ENCODE data around the gene ZFP62. TPM values are rescaled to one million over a fixed set of nuclear protein-coding genes. Genes with fewer than 3 reads are reported as not detected.

The ZFP62 gene
- total RNA-seq, 1 experiment from 2014 or later = 30.7 TPM

- no peak overlapping the region for H2AFZ ChIP-seq (ENCODE audit: low read depth, low read length, poor library complexity, severe bottlenecking)
- intact Hi-C loops (cut with micrococcal nuclease) = no loop called here
- peaks cover 1 to 6% of the 10 kb centered on the region in 2 experiments; a peak in 1 of 4 replicates for H3K36me3 ChIP-seq (ENCODE audit: control insufficient read depth in 1 of 2, insufficient read depth in 2 of 2, low read length in 2 of 2)
- POLR2A ChIA-PET = no interaction called here
- ATAC-seq (no peak), DNase-seq (ENCODE audit: low read depth, low spot score) (no peak)
- no peak overlapping the region for H3K9ac ChIP-seq (ENCODE audit: low read length)
- CTCF ChIA-PET = interaction anchor here (0.6 kb wide), 1 partner anchor 547 kb away, joined by 4 read pairs; no protein-coding TSS in a partner anchor
- H3K4me1 ChIP-seq (ENCODE audit: control insufficient read depth in 1 of 2, insufficient read depth in 2 of 2, low read length in 2 of 2) = no peaks in the 10 kb centered on the region
- no peak overlapping the region for H3K4me3 ChIP-seq (replicated peaks in 1 of 2; ENCODE audit: low read depth in 1 of 2, low read length in 2 of 2)
- RAD21 ChIA-PET (ENCODE audit: low non-redundant PET in 1 of 2, low total read pairs in 2 of 2, uncharacterized antibody in 2 of 2, unreplicated experiment in 2 of 2) = interaction anchor here in 1 of 2 experiments (0.7 kb wide), 1 partner anchor 10 kb away, joined by 4 read pairs; no protein-coding TSS in a partner anchor
- TF ChIP-seq JUND (IDR thresholded peaks at IDR 0.05) (no peak), ATF3 (IDR thresholded peaks at IDR 0.05) (no peak), RAD21 (IDR thresholded peaks at IDR 0.05; ENCODE audit: low read depth) (no peak), SP1 (IDR thresholded peaks at IDR 0.05; ENCODE audit: low read depth) (no peak), SIN3A (IDR thresholded peaks at IDR 0.05; ENCODE audit: low read depth) (no peak), ZNF274 (IDR thresholded peaks at IDR 0.05; ENCODE audit: low read depth, low read length) (no peak), CTCF (IDR thresholded peaks at IDR 0.05 in 2 of 3, conservative IDR thresholded peaks at IDR 0.05 in 1 of 3; ENCODE audit: borderline replicate concordance in 1 of 3, insufficient read depth in 1 of 3, low read depth in 2 of 3, low read length in 2 of 3) (no peak), SRF (IDR thresholded peaks at IDR 0.05; ENCODE audit: low read depth) (no peak), ZBTB33 (IDR thresholded peaks at IDR 0.05; ENCODE audit: extremely low read depth, insufficient replicate concordance, low read length) (no peak), MAX (IDR thresholded peaks at IDR 0.05) (no peak), REST (IDR thresholded peaks at IDR 0.05; ENCODE audit: low read depth) (no peak), CEBPB (IDR thresholded peaks at IDR 0.05; ENCODE audit: low read depth) (no peak), EGR1 (IDR thresholded peaks at IDR 0.05; ENCODE audit: low read depth) (no peak)
- no TSS peak for BruUV-seq (replicated peaks)
- no peak overlapping the region for H3K27ac ChIP-seq (ENCODE audit: low read depth, low read length)
- H3K4me2 ChIP-seq (ENCODE audit: low read length) = no peak overlapping the region
- H3K27me3 ChIP-seq (ENCODE audit: insufficient read depth, low read length) = no peaks in the 10 kb centered on the region
- H4K20me1 ChIP-seq (ENCODE audit: insufficient read depth) = no peaks in the 10 kb centered on the region
- H3K9me3 ChIP-seq (ENCODE audit: control insufficient read depth in 1 of 2, insufficient read depth in 1 of 2, low read depth in 1 of 2, low read length in 2 of 2) = no peaks in the 10 kb centered on the region
- no peaks in the 10 kb centered on the region for H3K9me2 ChIP-seq (ENCODE audit: insufficient read depth)
- H3K79me2 ChIP-seq (ENCODE audit: insufficient read depth, low read length) = no peaks in the 10 kb centered on the region
Measured at GRCh38 chr5:180839935-180840334, 21.1 kb downstream of the ZFP62 start.
